Dedifferentiated amniotic fluid mesenchymal stem cell (primary cell): ENCODE data around the gene C2CD2.

Experiments
- DNase-seq: peaks from one replicate; pipeline ENCODE4 v3.0.0-alpha.2; 2016; ENCODE audit errors: extremely low spot score

Gene C2CD2

GRCh38 chr21:41932576-41933312 is 21.1 kb downstream of the C2CD2 start:
- no peak for DNase-seq

GRCh38 chr21:41932191-41932575 is 21.6 kb downstream of the C2CD2 start:
- no peak for DNase-seq

- DNase-seq = no peak
Observed at GRCh38 chr21:41931041-41931451, 22.8 kb downstream of the C2CD2 start.

GRCh38 chr21:41929248-41929647 is 24.6 kb downstream of the C2CD2 start:
- DNase-seq = no peak

- DNase-seq = no peak
Observed at GRCh38 chr21:41928621-41929220, 25.1 kb downstream of the C2CD2 start.

- no peak for DNase-seq
Observed at GRCh38 chr21:41927727-41928409, 25.9 kb downstream of the C2CD2 start.

- no peak for DNase-seq
Observed at GRCh38 chr21:41926807-41927171, 27.0 kb downstream of the C2CD2 start.

GRCh38 chr21:41926117-41926806 is 27.6 kb downstream of the C2CD2 start:
- DNase-seq = no peak

- DNase-seq = no peak
Observed at GRCh38 chr21:41925767-41926116, 28.1 kb downstream of the C2CD2 start.

GRCh38 chr21:41924368-41924754 is 29.5 kb downstream of the C2CD2 start:
- DNase-seq = no peak

- DNase-seq = no peak
Observed at GRCh38 chr21:41923631-41924367, 30.0 kb downstream of the C2CD2 start.

- DNase-seq = no peak
Observed at GRCh38 chr21:41923186-41923585, 30.6 kb downstream of the C2CD2 start.

GRCh38 chr21:41921021-41921420 is 32.8 kb downstream of the C2CD2 start:
- DNase-seq = no peak

GRCh38 chr21:41920476-41920875 is 33.3 kb downstream of the C2CD2 start:
- no peak for DNase-seq

- DNase-seq = no peak
Observed at GRCh38 chr21:41919666-41920398, 34.0 kb downstream of the C2CD2 start.

GRCh38 chr21:41918561-41919358 is 35.1 kb downstream of the C2CD2 start:
- DNase-seq = no peak

- no peak for DNase-seq
Observed at GRCh38 chr21:41917531-41917930, 36.3 kb downstream of the C2CD2 start.

GRCh38 chr21:41916888-41917433 is 36.9 kb downstream of the C2CD2 start:
- DNase-seq = no peak

GRCh38 chr21:41914965-41915364 is 38.9 kb downstream of the C2CD2 start:
- DNase-seq = no peak

- DNase-seq = no peak
Observed at GRCh38 chr21:41914358-41914757, 39.5 kb downstream of the C2CD2 start.
